IMR-90 (cell line): ENCODE results near the gene TMCC3. TPM values are rescaled to one million over a fixed set of nuclear protein-coding genes. Genes with fewer than 3 reads are reported as not detected.

ENCODE experiments used
- ATAC-seq: fragments of 200-7000 bp; cut with Tn5 transposase; 2 replicates; pipeline ENCODE4 v1.9.1; 2020; ENCODE audit warnings: low read depth, mild to moderate bottlenecking, moderate library complexity
- BruUV-seq: library from RNA; stranded (reverse); fragments of 400-500 nt; replicated peaks from 2 replicates; lab custom pipeline; 2021; lab: Mats Ljungman, UMichigan
- CTCF ChIA-PET: fragments of 300-600 bp; formaldehyde crosslinking; extraction: SDS; loops from one replicate; lab custom pipeline; 2021; ENCODE audit warnings: antibody characterized with exemption; lab: Yijun Ruan, JAX
- POLR2A ChIA-PET: fragments of 300-600 bp; sonication (Branson Sonifier 250); formaldehyde crosslinking; loops from one replicate; lab custom pipeline; 2022; ENCODE audit warnings: antibody characterized with exemption; ENCODE audit not compliant: unreplicated experiment; lab: Charles Lee
- DNase-seq: peaks from one replicate; pipeline ENCODE4 v3.0.0; 2013
- H2AFZ ChIP-seq: replicated peaks from 2 replicates; pipeline ENCODE3; 2013; ENCODE audit warnings: low read length, mild to moderate bottlenecking; ENCODE audit not compliant: poor library complexity
- H2AK5ac ChIP-seq: 2 replicates; pipeline ENCODE4 v1.6.1; 2013; ENCODE audit warnings: low read depth, low read length, inconsistent platforms
- H2AK9ac ChIP-seq: replicated peaks from 2 replicates; pipeline ENCODE3; 2013; ENCODE audit warnings: mild to moderate bottlenecking, low read depth, low read length, moderate library complexity; ENCODE audit not compliant: poor library complexity
- H2BK120ac ChIP-seq: 2 replicates; pipeline ENCODE4 v1.6.1; 2013; ENCODE audit warnings: low read depth, low read length, inconsistent platforms
- H2BK15ac ChIP-seq: 3 replicates; pipeline ENCODE4 v1.6.1; 2013; ENCODE audit warnings: low read depth, low read length, inconsistent platforms
- H2BK20ac ChIP-seq: 2 replicates; pipeline ENCODE4 v1.6.1; 2013; ENCODE audit warnings: low read depth, mild to moderate bottlenecking, inconsistent platforms, low read length, moderate library complexity
- H2BK5ac ChIP-seq: 2 replicates; pipeline ENCODE4 v1.6.1; 2013; ENCODE audit warnings: mild to moderate bottlenecking, low read depth, low read length, inconsistent platforms; ENCODE audit not compliant: poor library complexity, severe bottlenecking
- H3K14ac ChIP-seq: replicated peaks from 2 replicates; pipeline ENCODE4 v1.6.1; 2013; ENCODE audit warnings: low read depth, low read length, inconsistent platforms
- H3K18ac ChIP-seq: 2 replicates; pipeline ENCODE4 v1.6.1; 2013; ENCODE audit warnings: low read depth, low read length, control low read depth
- H3K23ac ChIP-seq: 2 replicates; pipeline ENCODE4 v1.6.1; 2013; ENCODE audit warnings: low read depth, low read length, inconsistent platforms
- H3K27ac ChIP-seq: 2 replicates; pipeline ENCODE4 v1.5.1; 2013; ENCODE audit warnings: mild to moderate bottlenecking, control low read depth, low read length; ENCODE audit not compliant: insufficient read depth
- H3K27me3 ChIP-seq: 2 replicates; pipeline ENCODE4 v1.6.1; 2013; ENCODE audit warnings: low read length; ENCODE audit not compliant: control insufficient read depth, insufficient read depth
- H3K36me3 ChIP-seq: 2 replicates; pipeline ENCODE4 v1.6.1; 2013; ENCODE audit warnings: low read length, mixed read lengths; ENCODE audit not compliant: control insufficient read depth, insufficient read depth
- H3K4ac ChIP-seq: 2 replicates; pipeline ENCODE4 v1.6.1; 2013; ENCODE audit warnings: low read depth, low read length, inconsistent platforms
- H3K4me1 ChIP-seq: 2 replicates; pipeline ENCODE4 v1.6.1; 2013; ENCODE audit warnings: low read length, mixed read lengths; ENCODE audit not compliant: control insufficient read depth, insufficient read depth
- H3K4me2 ChIP-seq: 2 replicates; pipeline ENCODE4 v1.6.1; 2013; ENCODE audit warnings: low read depth, mild to moderate bottlenecking, control low read depth, low read length, moderate library complexity
- H3K4me3 ChIP-seq: 2 replicates; pipeline ENCODE4 v1.5.1; 2013; ENCODE audit warnings: low read depth, mild to moderate bottlenecking, control low read depth, low read length, moderate library complexity; ENCODE audit not compliant: insufficient read depth
- H3K56ac ChIP-seq: 2 replicates; pipeline ENCODE4 v1.6.1; 2013; ENCODE audit warnings: low read length, inconsistent platforms; ENCODE audit not compliant: insufficient read depth; ENCODE audit errors: extremely low read depth
- H3K79me1 ChIP-seq, 2 experiments: 2 replicates each; pipeline ENCODE4 v1.6.1; 2013; ENCODE audit warnings: low read length in 2 of 2, inconsistent platforms in 1 of 2, low read depth in 1 of 2
- H3K9ac ChIP-seq: 2 replicates; pipeline ENCODE4 v1.6.1; 2013; ENCODE audit warnings: low read depth, low read length, control low read depth
- H3K9me1 ChIP-seq: 2 replicates; pipeline ENCODE4 v1.6.1; 2013; ENCODE audit warnings: low read length, inconsistent platforms; ENCODE audit not compliant: insufficient read depth
- H3K9me3 ChIP-seq: 2 replicates; pipeline ENCODE4 v1.6.1; 2013; ENCODE audit warnings: low read length; ENCODE audit not compliant: control insufficient read depth, insufficient read depth
- H4K20me1 ChIP-seq: 2 replicates; pipeline ENCODE4 v1.6.1; 2013; ENCODE audit warnings: low read length, inconsistent platforms; ENCODE audit not compliant: insufficient read depth
- H4K5ac ChIP-seq: 2 replicates; pipeline ENCODE4 v1.6.1; 2013; ENCODE audit warnings: mild to moderate bottlenecking, low read depth, low read length, control low read depth
- H4K8ac ChIP-seq, 2 experiments: 2 replicates each; pipeline ENCODE4 v1.6.1; 2013; ENCODE audit warnings: low read depth in 2 of 2, low read length in 2 of 2, control low read depth in 1 of 2, inconsistent platforms in 1 of 2
- H4K91ac ChIP-seq: 2 replicates; pipeline ENCODE4 v1.6.1; 2013; ENCODE audit warnings: low read depth, low read length, inconsistent platforms; ENCODE audit not compliant: insufficient read depth
- BHLHE40 ChIP-seq: fragments of 150-350 bp; IDR thresholded peaks from 2 replicates; pipeline ENCODE4 v1.6.1; 2016; ENCODE audit warnings: mild to moderate bottlenecking, low read depth, low read length
- CHD1 ChIP-seq: IDR thresholded peaks from 2 replicates; pipeline ENCODE4 v1.6.1; 2012; ENCODE audit warnings: low read depth, low read length, improper control_type of control experiment
- CTCF ChIP-seq: conservative IDR thresholded peaks from 2 replicates; pipeline ENCODE4 v1.5.1; 2012; ENCODE audit warnings: mild to moderate bottlenecking, low read depth, low read length, improper control_type of control experiment
- MAFK ChIP-seq: IDR thresholded peaks from 2 replicates; pipeline ENCODE4 v1.6.1; 2012; ENCODE audit warnings: low read depth, low read length, improper control_type of control experiment
- MXI1 ChIP-seq: IDR thresholded peaks from 2 replicates; pipeline ENCODE4 v1.6.1; 2012; ENCODE audit warnings: low read depth, mild to moderate bottlenecking, low read length, moderate library complexity, borderline replicate concordance
- NFE2L2 ChIP-seq: fragments of 150-350 bp; IDR thresholded peaks from 2 replicates; pipeline ENCODE4 v1.6.1; 2016; ENCODE audit warnings: low read depth, mild to moderate bottlenecking, low read length
- RAD21 ChIP-seq: IDR thresholded peaks from 2 replicates; pipeline ENCODE4 v1.6.1; 2012; ENCODE audit warnings: low read length, improper control_type of control experiment
- RCOR1 ChIP-seq: IDR thresholded peaks from 2 replicates; pipeline ENCODE4 v1.6.1; 2012; ENCODE audit warnings: mild to moderate bottlenecking, low read length, improper control_type of control experiment; ENCODE audit not compliant: insufficient replicate concordance
- SMC3 ChIP-seq: fragments of 150-350 bp; IDR thresholded peaks from 2 replicates; pipeline ENCODE4 v1.6.1; 2016; ENCODE audit warnings: low read depth, mild to moderate bottlenecking, antibody characterized with exemption, low read length, moderate library complexity
- USF2 ChIP-seq: fragments of 150-350 bp; IDR thresholded peaks from 2 replicates; pipeline ENCODE4 v1.6.1; 2017; ENCODE audit warnings: mild to moderate bottlenecking, antibody characterized with exemption, low read length, low read depth
- WGBS, 2 experiments: methylation state at CpG; one replicate each; pipeline versions ENCODE4 v1.1.5 to v1.1.7; 2013; ENCODE audit warnings: missing lambda C conversion rate in 2 of 2; ENCODE audit not compliant: insufficient read length in 1 of 2; ENCODE audit errors: extremely low coverage in 2 of 2; 5-methylcytosine and 5-hydroxymethylcytosine counted together
- dilution Hi-C: fragments of 300-500 bp; cut with HindIII; formaldehyde crosslinking; loops from one replicate; pipeline ENCODE4 v1.14.3; 2018; ENCODE audit warnings: low sequenced_read_pairs; ENCODE audit not compliant: unreplicated experiment
- in situ Hi-C: fragments of 300-500 bp; cut with MboI; formaldehyde crosslinking; loops from 3 replicates; pipeline ENCODE4 v1.14.3; 2019; ENCODE audit warnings: low sequenced_read_pairs, inconsistent platforms, mixed read lengths
- intact Hi-C: fragments of 100-400 bp; cut with micrococcal nuclease; formaldehyde crosslinking; loops from 2 replicates; pipeline ENCODE4 v1.10.0; 2022
- polyA plus RNA-seq, 3 experiments: library from polyadenylated mRNA; depleted of rRNA; stranded (reverse); fragments of >200 nt; gene quantifications; 2 replicates each; pipeline ENCODE4 v1.2.3, GENCODE V29; 2012; ENCODE audit warnings: low replicate concordance in 1 of 3
- total RNA-seq: library from RNA; depleted of rRNA; stranded (reverse); fragments of >200 nt; gene quantifications from 2 replicates; pipeline ENCODE4 v1.2.3, GENCODE V29; 2012
- TF ChIP-seq, protein P1 (sequence below): fragments of 150-350 bp; IDR thresholded peaks from 2 replicates; pipeline ENCODE4 v1.6.1; 2016; ENCODE audit warnings: low read depth, mild to moderate bottlenecking, low read length, moderate library complexity, borderline replicate concordance

TMCC3 gene
- total and polyA plus RNA-seq, 2 of the 4 experiments (the other 2 are of a cell fraction): 0.14 to 0.36 TPM

DNA sequence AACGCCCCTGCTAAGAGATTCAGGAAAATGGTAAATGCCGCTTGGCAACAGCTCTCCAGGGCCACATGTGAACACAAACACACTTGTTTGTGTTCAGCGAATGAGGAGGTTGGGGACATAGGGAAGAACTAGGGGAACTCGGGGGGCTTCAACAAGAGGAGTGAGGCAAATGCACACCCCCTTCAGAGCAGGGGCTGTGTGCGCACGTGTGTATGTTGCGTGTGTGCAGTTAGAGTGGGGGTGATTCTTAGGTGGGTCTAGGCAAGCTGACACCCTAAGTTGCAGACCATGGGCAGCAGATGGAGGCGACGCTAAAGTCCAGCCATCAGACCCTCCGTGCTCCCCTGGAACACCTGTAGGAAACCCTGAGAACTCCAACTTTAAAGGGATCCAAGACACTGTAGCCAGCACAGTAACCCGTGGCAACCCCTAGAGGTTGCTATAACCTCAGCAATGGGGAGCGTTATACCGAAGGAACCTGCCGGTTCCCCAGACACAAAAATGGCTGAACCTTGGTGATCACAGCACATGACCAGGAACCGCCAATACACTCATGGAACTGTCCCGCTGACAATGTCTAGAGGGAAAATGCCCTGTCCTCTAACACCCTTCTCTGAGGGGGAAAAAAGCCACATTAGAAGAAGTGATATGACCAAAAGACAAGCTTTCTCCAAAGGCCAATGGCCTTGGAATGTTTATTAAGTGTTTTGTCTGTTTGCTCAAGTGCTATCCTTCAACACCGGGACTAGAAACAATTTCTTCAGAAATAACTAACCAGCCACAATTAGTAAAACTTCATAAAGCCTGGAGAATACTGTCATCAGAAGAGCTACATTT lies 104.2 kb downstream of the TMCC3 start:
- no peaks in the 10 kb centered on the region for H3K9me3 ChIP-seq
- H3K9ac ChIP-seq: no peak overlapping the region
- no peaks in the 10 kb centered on the region for H3K79me1 ChIP-seq
- H4K8ac ChIP-seq: no peak overlapping the region
- ChIA-PET CTCF (no interaction called here), POLR2A (no interaction called here)
- ATAC-seq (peak; percentile 98), DNase-seq (peak; percentile 68)
- peak overlapping the region; percentile 20 for H2AK9ac ChIP-seq
- H3K27me3 ChIP-seq: peaks cover 8% of the 10 kb centered on the region
- no peak overlapping the region for H3K4me2 ChIP-seq
- H3K27ac ChIP-seq: no peak overlapping the region
- H3K4me3 ChIP-seq: no peak overlapping the region
- H3K4ac ChIP-seq: no peak overlapping the region
- no peak overlapping the region for H2BK15ac ChIP-seq
- H4K20me1 ChIP-seq: no peaks in the 10 kb centered on the region
- H4K91ac ChIP-seq: no peak overlapping the region
- H2BK20ac ChIP-seq: no peak overlapping the region
- H2BK120ac ChIP-seq: no peak overlapping the region
- dilution Hi-C loops (loop anchor here (25.0 kb wide), 1 partner anchor 409 kb away; the partner anchor contains the start of gene PLXNC1), in situ Hi-C loops (loop anchor here (10.0 kb wide), 1 partner anchor 789 kb away; no protein-coding TSS in a partner anchor), intact Hi-C loops (loop anchor here (1.0 to 2.0 kb wide), 2 partner anchors 219 to 790 kb away; no protein-coding TSS in a partner anchor)
- no TSS peak for BruUV-seq
- 60% methylated on average over 1 of the region's 17 CpGs; no CpG with 5 or more reads in 1 of the 2 experiments for WGBS, 2 experiments
- TF ChIP-seq SMC3 (peak; percentile 61), RCOR1 (no peak), CTCF (peak; percentile 76), MXI1 (no peak), CHD1 (no peak), MAFK (no peak), RAD21 (peak; percentile 89), BHLHE40 (no peak), NFE2L2 (no peak), USF2 (peak; percentile 67)
- TF ChIP-seq, protein P1, sequence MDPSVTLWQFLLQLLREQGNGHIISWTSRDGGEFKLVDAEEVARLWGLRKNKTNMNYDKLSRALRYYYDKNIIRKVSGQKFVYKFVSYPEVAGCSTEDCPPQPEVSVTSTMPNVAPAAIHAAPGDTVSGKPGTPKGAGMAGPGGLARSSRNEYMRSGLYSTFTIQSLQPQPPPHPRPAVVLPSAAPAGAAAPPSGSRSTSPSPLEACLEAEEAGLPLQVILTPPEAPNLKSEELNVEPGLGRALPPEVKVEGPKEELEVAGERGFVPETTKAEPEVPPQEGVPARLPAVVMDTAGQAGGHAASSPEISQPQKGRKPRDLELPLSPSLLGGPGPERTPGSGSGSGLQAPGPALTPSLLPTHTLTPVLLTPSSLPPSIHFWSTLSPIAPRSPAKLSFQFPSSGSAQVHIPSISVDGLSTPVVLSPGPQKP: no peak
- H3K4me1 ChIP-seq: no peaks in the 10 kb centered on the region
- peak overlapping the region; percentile 19 for H2AFZ ChIP-seq
- no peak overlapping the region for H3K23ac ChIP-seq
- no peaks in the 10 kb centered on the region for H3K9me1 ChIP-seq
- no peak overlapping the region for H2AK5ac ChIP-seq
- H3K36me3 ChIP-seq: no peaks in the 10 kb centered on the region
- no peak overlapping the region for H3K14ac ChIP-seq
- no peak overlapping the region for H3K56ac ChIP-seq
- H3K18ac ChIP-seq: no peak overlapping the region
- H2BK5ac ChIP-seq: no peak overlapping the region
- H4K5ac ChIP-seq: no peak overlapping the region
